Epithelial cell of esophagus (primary cell): ENCODE results near the gene C6orf141.

ENCODE experiments used
- DNase-seq: peaks from one replicate; pipeline ENCODE4 v3.0.0; 2010; ENCODE audit warnings: low read depth
- H3K4me3 ChIP-seq: 2 replicates; pipeline ENCODE4 v1.5.1; 2011; ENCODE audit warnings: mild to moderate bottlenecking, low read length, control low read depth
- TF ChIP-seq, protein P1 (sequence below): IDR thresholded peaks from 2 replicates; pipeline ENCODE4 v1.5.1; 2011; ENCODE audit warnings: low read depth, mild to moderate bottlenecking, low read length, control low read depth, inconsistent platforms; ENCODE audit not compliant: insufficient read depth; ENCODE audit errors: missing control alignments

C6orf141 gene

GRCh38 chr6:49555951-49556350 is 5.5 kb downstream of the C6orf141 start:
- no peak overlapping the region for H3K4me3 ChIP-seq
- DNase-seq: peak; percentile 60
- TF ChIP-seq, protein P1, sequence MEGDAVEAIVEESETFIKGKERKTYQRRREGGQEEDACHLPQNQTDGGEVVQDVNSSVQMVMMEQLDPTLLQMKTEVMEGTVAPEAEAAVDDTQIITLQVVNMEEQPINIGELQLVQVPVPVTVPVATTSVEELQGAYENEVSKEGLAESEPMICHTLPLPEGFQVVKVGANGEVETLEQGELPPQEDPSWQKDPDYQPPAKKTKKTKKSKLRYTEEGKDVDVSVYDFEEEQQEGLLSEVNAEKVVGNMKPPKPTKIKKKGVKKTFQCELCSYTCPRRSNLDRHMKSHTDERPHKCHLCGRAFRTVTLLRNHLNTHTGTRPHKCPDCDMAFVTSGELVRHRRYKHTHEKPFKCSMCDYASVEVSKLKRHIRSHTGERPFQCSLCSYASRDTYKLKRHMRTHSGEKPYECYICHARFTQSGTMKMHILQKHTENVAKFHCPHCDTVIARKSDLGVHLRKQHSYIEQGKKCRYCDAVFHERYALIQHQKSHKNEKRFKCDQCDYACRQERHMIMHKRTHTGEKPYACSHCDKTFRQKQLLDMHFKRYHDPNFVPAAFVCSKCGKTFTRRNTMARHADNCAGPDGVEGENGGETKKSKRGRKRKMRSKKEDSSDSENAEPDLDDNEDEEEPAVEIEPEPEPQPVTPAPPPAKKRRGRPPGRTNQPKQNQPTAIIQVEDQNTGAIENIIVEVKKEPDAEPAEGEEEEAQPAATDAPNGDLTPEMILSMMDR: no peak

DNA sequence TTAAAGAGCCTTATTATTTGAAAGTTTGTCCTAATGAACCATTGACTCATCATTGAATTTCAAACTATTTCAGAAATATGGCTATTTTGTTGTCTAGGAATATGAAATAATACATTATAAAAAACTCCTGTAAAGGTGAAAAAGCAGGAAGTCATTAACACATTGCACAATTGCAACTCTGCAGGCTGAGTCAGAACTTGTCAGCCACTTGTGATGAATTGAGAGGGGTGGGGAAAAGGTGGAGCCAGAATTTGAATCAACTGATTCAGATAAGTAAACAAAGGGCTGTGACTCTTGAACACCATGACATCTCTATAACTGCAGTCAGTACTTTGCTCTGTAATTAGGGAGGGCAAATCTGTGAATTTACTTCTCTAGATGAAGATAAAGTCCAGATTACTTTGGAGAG is 6.0 kb downstream of the C6orf141 start:
- no peak overlapping the region for H3K4me3 ChIP-seq
- DNase-seq: peak; percentile 98
- TF ChIP-seq, protein P1: no peak

GRCh38 chr6:49557177-49557576 is 6.7 kb downstream of the C6orf141 start:
- DNase-seq: no peak
- H3K4me3 ChIP-seq: no peak overlapping the region
- TF ChIP-seq, protein P1: no peak

GRCh38 chr6:49558238-49558637 is 7.8 kb downstream of the C6orf141 start:
- no peak for DNase-seq
- H3K4me3 ChIP-seq: no peak overlapping the region
- TF ChIP-seq, protein P1: no peak

DNA sequence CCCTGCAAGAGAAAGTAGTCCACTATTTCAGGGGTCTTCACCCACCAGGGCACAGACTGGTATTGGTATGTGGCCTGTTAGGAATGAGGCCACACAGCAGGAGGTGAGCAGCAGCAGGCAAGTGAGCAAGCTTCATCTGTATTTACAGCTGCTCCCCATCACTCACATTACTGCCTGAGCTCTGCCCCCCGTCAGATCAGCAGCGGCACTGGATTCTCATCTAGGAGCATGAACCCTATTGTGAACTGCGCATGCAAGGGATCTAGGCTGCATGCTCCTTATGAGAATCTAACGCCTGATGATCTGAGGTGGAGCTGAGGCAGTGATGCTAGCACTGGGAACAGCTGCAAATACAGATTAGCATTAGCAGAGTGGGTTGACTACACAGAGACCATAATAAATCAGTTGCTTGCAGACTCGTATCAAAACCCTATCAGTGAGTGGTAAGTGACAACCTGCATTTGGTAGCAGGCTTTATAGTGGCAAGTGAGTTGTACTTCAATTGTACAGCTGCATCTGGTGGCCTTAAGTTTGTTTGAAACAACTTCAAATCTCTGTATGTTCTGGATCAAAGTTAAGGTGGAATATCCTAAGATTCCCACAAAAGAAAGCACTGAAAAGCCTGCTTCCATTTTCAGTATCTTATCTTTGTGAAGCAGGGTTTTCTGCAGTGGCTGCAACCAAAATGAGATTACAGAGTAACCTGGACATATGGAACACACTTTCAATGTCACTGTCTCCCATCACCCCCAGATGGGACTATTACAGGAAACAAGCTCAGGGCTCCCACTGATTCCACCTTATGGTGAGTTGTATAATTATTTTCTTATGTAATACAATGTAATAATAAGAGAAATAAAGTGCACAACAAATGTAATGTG is 12.8 kb downstream of the C6orf141 start:
- TF ChIP-seq, protein P1: no peak
- DNase-seq: no peak

DNA sequence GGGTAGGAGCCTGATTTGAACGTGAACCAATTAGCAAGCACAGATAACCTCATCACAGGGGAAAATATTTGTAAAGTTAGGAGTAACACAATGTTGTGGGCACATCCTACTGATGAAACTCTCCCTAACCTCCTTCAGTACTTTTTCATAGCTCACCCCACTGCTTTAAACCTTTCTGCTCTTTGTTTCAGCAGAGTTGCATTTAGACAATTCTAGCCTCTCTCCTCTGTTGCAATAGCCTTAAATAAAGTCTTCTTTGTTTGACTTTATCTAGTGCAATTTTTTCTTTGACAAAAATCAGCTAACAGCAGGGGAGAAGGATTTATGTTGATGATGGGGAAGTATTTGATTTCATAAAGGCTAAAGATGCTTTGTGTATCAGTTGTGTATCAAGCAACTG is 14.1 kb downstream of the C6orf141 start:
- no peak overlapping the region for H3K4me3 ChIP-seq
- TF ChIP-seq, protein P1: no peak
- DNase-seq: no peak

More for the DNA sequence above, 12.8 kb downstream of the C6orf141 start:
- H3K4me3 ChIP-seq: no peak overlapping the region

GRCh38 chr6:49565261-49565660 is 14.8 kb downstream of the C6orf141 start:
- no peak overlapping the region for H3K4me3 ChIP-seq
- TF ChIP-seq, protein P1: no peak
- DNase-seq: no peak
